IMR-90 (cell line): ENCODE measurements around the gene ARHGAP19. TPM values are rescaled to one million over a fixed set of nuclear protein-coding genes. Genes with fewer than 3 reads are reported as not detected.

ENCODE experiments used
- ATAC-seq: fragments of 200-7000 bp; cut with Tn5 transposase; 2 replicates; pipeline ENCODE4 v1.9.1; 2020; ENCODE audit warnings: low read depth, mild to moderate bottlenecking, moderate library complexity
- BruUV-seq: library from RNA; stranded (reverse); fragments of 400-500 nt; replicated peaks from 2 replicates; lab custom pipeline; 2021; lab: Mats Ljungman, UMichigan
- CTCF ChIA-PET: fragments of 300-600 bp; formaldehyde crosslinking; extraction: SDS; loops from one replicate; lab custom pipeline; 2021; ENCODE audit warnings: antibody characterized with exemption; lab: Yijun Ruan, JAX
- POLR2A ChIA-PET: fragments of 300-600 bp; sonication (Branson Sonifier 250); formaldehyde crosslinking; loops from one replicate; lab custom pipeline; 2022; ENCODE audit warnings: antibody characterized with exemption; ENCODE audit not compliant: unreplicated experiment; lab: Charles Lee
- DNase-seq: peaks from one replicate; pipeline ENCODE4 v3.0.0; 2013
- H2AFZ ChIP-seq: replicated peaks from 2 replicates; pipeline ENCODE3; 2013; ENCODE audit warnings: low read length, mild to moderate bottlenecking; ENCODE audit not compliant: poor library complexity
- H2AK5ac ChIP-seq: 2 replicates; pipeline ENCODE4 v1.6.1; 2013; ENCODE audit warnings: low read depth, low read length, inconsistent platforms
- H2AK9ac ChIP-seq: replicated peaks from 2 replicates; pipeline ENCODE3; 2013; ENCODE audit warnings: mild to moderate bottlenecking, low read depth, low read length, moderate library complexity; ENCODE audit not compliant: poor library complexity
- H2BK120ac ChIP-seq: 2 replicates; pipeline ENCODE4 v1.6.1; 2013; ENCODE audit warnings: low read depth, low read length, inconsistent platforms
- H2BK15ac ChIP-seq: 3 replicates; pipeline ENCODE4 v1.6.1; 2013; ENCODE audit warnings: low read depth, low read length, inconsistent platforms
- H2BK20ac ChIP-seq: 2 replicates; pipeline ENCODE4 v1.6.1; 2013; ENCODE audit warnings: low read depth, mild to moderate bottlenecking, inconsistent platforms, low read length, moderate library complexity
- H2BK5ac ChIP-seq: 2 replicates; pipeline ENCODE4 v1.6.1; 2013; ENCODE audit warnings: mild to moderate bottlenecking, low read depth, low read length, inconsistent platforms; ENCODE audit not compliant: poor library complexity, severe bottlenecking
- H3K14ac ChIP-seq: replicated peaks from 2 replicates; pipeline ENCODE4 v1.6.1; 2013; ENCODE audit warnings: low read depth, low read length, inconsistent platforms
- H3K18ac ChIP-seq: 2 replicates; pipeline ENCODE4 v1.6.1; 2013; ENCODE audit warnings: low read depth, low read length, control low read depth
- H3K23ac ChIP-seq: 2 replicates; pipeline ENCODE4 v1.6.1; 2013; ENCODE audit warnings: low read depth, low read length, inconsistent platforms
- H3K27ac ChIP-seq: 2 replicates; pipeline ENCODE4 v1.5.1; 2013; ENCODE audit warnings: mild to moderate bottlenecking, control low read depth, low read length; ENCODE audit not compliant: insufficient read depth
- H3K27me3 ChIP-seq: 2 replicates; pipeline ENCODE4 v1.6.1; 2013; ENCODE audit warnings: low read length; ENCODE audit not compliant: control insufficient read depth, insufficient read depth
- H3K36me3 ChIP-seq: 2 replicates; pipeline ENCODE4 v1.6.1; 2013; ENCODE audit warnings: low read length, mixed read lengths; ENCODE audit not compliant: control insufficient read depth, insufficient read depth
- H3K4ac ChIP-seq: 2 replicates; pipeline ENCODE4 v1.6.1; 2013; ENCODE audit warnings: low read depth, low read length, inconsistent platforms
- H3K4me1 ChIP-seq: 2 replicates; pipeline ENCODE4 v1.6.1; 2013; ENCODE audit warnings: low read length, mixed read lengths; ENCODE audit not compliant: control insufficient read depth, insufficient read depth
- H3K4me2 ChIP-seq: 2 replicates; pipeline ENCODE4 v1.6.1; 2013; ENCODE audit warnings: low read depth, mild to moderate bottlenecking, control low read depth, low read length, moderate library complexity
- H3K4me3 ChIP-seq: 2 replicates; pipeline ENCODE4 v1.5.1; 2013; ENCODE audit warnings: low read depth, mild to moderate bottlenecking, control low read depth, low read length, moderate library complexity; ENCODE audit not compliant: insufficient read depth
- H3K56ac ChIP-seq: 2 replicates; pipeline ENCODE4 v1.6.1; 2013; ENCODE audit warnings: low read length, inconsistent platforms; ENCODE audit not compliant: insufficient read depth; ENCODE audit errors: extremely low read depth
- H3K79me1 ChIP-seq, 2 experiments: 2 replicates each; pipeline ENCODE4 v1.6.1; 2013; ENCODE audit warnings: low read length in 2 of 2, inconsistent platforms in 1 of 2, low read depth in 1 of 2
- H3K9ac ChIP-seq: 2 replicates; pipeline ENCODE4 v1.6.1; 2013; ENCODE audit warnings: low read depth, low read length, control low read depth
- H3K9me1 ChIP-seq: 2 replicates; pipeline ENCODE4 v1.6.1; 2013; ENCODE audit warnings: low read length, inconsistent platforms; ENCODE audit not compliant: insufficient read depth
- H3K9me3 ChIP-seq: 2 replicates; pipeline ENCODE4 v1.6.1; 2013; ENCODE audit warnings: low read length; ENCODE audit not compliant: control insufficient read depth, insufficient read depth
- H4K20me1 ChIP-seq: 2 replicates; pipeline ENCODE4 v1.6.1; 2013; ENCODE audit warnings: low read length, inconsistent platforms; ENCODE audit not compliant: insufficient read depth
- H4K5ac ChIP-seq: 2 replicates; pipeline ENCODE4 v1.6.1; 2013; ENCODE audit warnings: mild to moderate bottlenecking, low read depth, low read length, control low read depth
- H4K8ac ChIP-seq, 2 experiments: 2 replicates each; pipeline ENCODE4 v1.6.1; 2013; ENCODE audit warnings: low read depth in 2 of 2, low read length in 2 of 2, control low read depth in 1 of 2, inconsistent platforms in 1 of 2
- H4K91ac ChIP-seq: 2 replicates; pipeline ENCODE4 v1.6.1; 2013; ENCODE audit warnings: low read depth, low read length, inconsistent platforms; ENCODE audit not compliant: insufficient read depth
- BHLHE40 ChIP-seq: fragments of 150-350 bp; IDR thresholded peaks from 2 replicates; pipeline ENCODE4 v1.6.1; 2016; ENCODE audit warnings: mild to moderate bottlenecking, low read depth, low read length
- CEBPB ChIP-seq: IDR thresholded peaks from 2 replicates; pipeline ENCODE4 v1.6.1; 2012; ENCODE audit warnings: low read depth, low read length, improper control_type of control experiment
- FOS ChIP-seq: fragments of 150-350 bp; IDR thresholded peaks from 2 replicates; pipeline ENCODE4 v1.6.1; 2016; ENCODE audit warnings: low read depth, low read length
- MAFK ChIP-seq: IDR thresholded peaks from 2 replicates; pipeline ENCODE4 v1.6.1; 2012; ENCODE audit warnings: low read depth, low read length, improper control_type of control experiment
- MAZ ChIP-seq: IDR thresholded peaks from 2 replicates; pipeline ENCODE4 v1.6.1; 2012; ENCODE audit warnings: low read depth, mild to moderate bottlenecking, low read length, improper control_type of control experiment, moderate library complexity, borderline replicate concordance
- MXI1 ChIP-seq: IDR thresholded peaks from 2 replicates; pipeline ENCODE4 v1.6.1; 2012; ENCODE audit warnings: low read depth, mild to moderate bottlenecking, low read length, moderate library complexity, borderline replicate concordance
- NFE2L2 ChIP-seq: fragments of 150-350 bp; IDR thresholded peaks from 2 replicates; pipeline ENCODE4 v1.6.1; 2016; ENCODE audit warnings: low read depth, mild to moderate bottlenecking, low read length
- POLR2A ChIP-seq: IDR thresholded peaks from 2 replicates; pipeline ENCODE4 v1.6.1; 2012; ENCODE audit warnings: mild to moderate bottlenecking, low read depth, low read length
- RAD21 ChIP-seq: IDR thresholded peaks from 2 replicates; pipeline ENCODE4 v1.6.1; 2012; ENCODE audit warnings: low read length, improper control_type of control experiment
- RCOR1 ChIP-seq: IDR thresholded peaks from 2 replicates; pipeline ENCODE4 v1.6.1; 2012; ENCODE audit warnings: mild to moderate bottlenecking, low read length, improper control_type of control experiment; ENCODE audit not compliant: insufficient replicate concordance
- RFX5 ChIP-seq: IDR thresholded peaks from 2 replicates; pipeline ENCODE4 v1.8.0; 2012; ENCODE audit warnings: low read depth, mild to moderate bottlenecking, low read length, moderate library complexity
- SMC3 ChIP-seq: fragments of 150-350 bp; IDR thresholded peaks from 2 replicates; pipeline ENCODE4 v1.6.1; 2016; ENCODE audit warnings: low read depth, mild to moderate bottlenecking, antibody characterized with exemption, low read length, moderate library complexity
- WGBS, 2 experiments: methylation state at CpG; one replicate each; pipeline versions ENCODE4 v1.1.5 to v1.1.7; 2013; ENCODE audit warnings: missing lambda C conversion rate in 2 of 2; ENCODE audit not compliant: insufficient read length in 1 of 2; ENCODE audit errors: extremely low coverage in 2 of 2; 5-methylcytosine and 5-hydroxymethylcytosine counted together
- dilution Hi-C: fragments of 300-500 bp; cut with HindIII; formaldehyde crosslinking; loops from one replicate; pipeline ENCODE4 v1.14.3; 2018; ENCODE audit warnings: low sequenced_read_pairs; ENCODE audit not compliant: unreplicated experiment
- in situ Hi-C: fragments of 300-500 bp; cut with MboI; formaldehyde crosslinking; loops from 3 replicates; pipeline ENCODE4 v1.14.3; 2019; ENCODE audit warnings: low sequenced_read_pairs, inconsistent platforms, mixed read lengths
- intact Hi-C: fragments of 100-400 bp; cut with micrococcal nuclease; formaldehyde crosslinking; loops from 2 replicates; pipeline ENCODE4 v1.10.0; 2022
- polyA plus RNA-seq, 3 experiments: library from polyadenylated mRNA; depleted of rRNA; stranded (reverse); fragments of >200 nt; gene quantifications; 2 replicates each; pipeline ENCODE4 v1.2.3, GENCODE V29; 2012; ENCODE audit warnings: low replicate concordance in 1 of 3
- total RNA-seq: library from RNA; depleted of rRNA; stranded (reverse); fragments of >200 nt; gene quantifications from 2 replicates; pipeline ENCODE4 v1.2.3, GENCODE V29; 2012
- TF ChIP-seq, protein P1 (sequence below): conservative IDR thresholded peaks from 2 replicates; pipeline ENCODE4 v1.5.1; 2012; ENCODE audit warnings: mild to moderate bottlenecking, low read depth, low read length, improper control_type of control experiment
- TF ChIP-seq, protein P2 (sequence below): fragments of 150-350 bp; IDR thresholded peaks from 2 replicates; pipeline ENCODE4 v1.6.1; 2017; ENCODE audit warnings: mild to moderate bottlenecking, antibody characterized with exemption, low read length, low read depth
- TF ChIP-seq, protein P3 (sequence below): fragments of 150-350 bp; IDR thresholded peaks from 2 replicates; pipeline ENCODE4 v1.6.1; 2016; ENCODE audit warnings: low read depth, mild to moderate bottlenecking, low read length, moderate library complexity, borderline replicate concordance

Gene ARHGAP19
- total and polyA plus RNA-seq, 2 of the 4 experiments (the other 2 are of a cell fraction): 6.3 to 7.0 TPM

DNA sequence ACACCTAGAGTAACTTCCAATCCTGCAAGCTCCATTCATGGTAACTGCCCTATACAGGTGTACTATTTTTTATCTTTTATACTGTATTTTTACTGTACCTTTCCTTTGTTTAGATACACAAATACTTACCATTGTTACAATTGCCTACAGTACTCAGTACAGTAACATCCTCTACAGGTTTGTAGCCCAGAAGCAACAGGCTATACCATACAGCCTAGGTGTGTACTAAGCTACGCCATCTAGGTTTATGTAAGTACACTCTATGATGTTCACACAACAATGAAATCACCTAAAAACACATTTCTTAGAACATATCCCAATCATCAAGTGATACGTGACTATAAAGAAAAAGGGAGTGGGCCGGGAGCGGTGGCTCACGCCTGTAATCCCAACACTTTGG, 53.6 kb downstream of the ARHGAP19 start:
- Histone ChIP-seq H2BK5ac (no peak overlapping the region), H3K23ac (no peak overlapping the region), H3K4me3 (no peak overlapping the region), H3K4ac (no peak overlapping the region), H3K9me3 (no peaks in the 10 kb centered on the region), H2AK9ac (no peak overlapping the region), H3K18ac (no peak overlapping the region), H2BK120ac (no peak overlapping the region), H4K20me1 (no peaks in the 10 kb centered on the region), H3K27me3 (no peaks in the 10 kb centered on the region), H3K9ac (no peak overlapping the region), H3K9me1 (no peaks in the 10 kb centered on the region), H4K91ac (no peak overlapping the region), H3K27ac (no peak overlapping the region), H3K4me1 (no peaks in the 10 kb centered on the region), H4K5ac (no peak overlapping the region), H4K8ac (no peak overlapping the region), H3K79me1 (no peaks in the 10 kb centered on the region), H3K14ac (no peak overlapping the region), H3K36me3 (no peaks in the 10 kb centered on the region), H2AK5ac (no peak overlapping the region), H3K4me2 (no peak overlapping the region), H3K56ac (no peak overlapping the region), H2BK20ac (no peak overlapping the region), H2BK15ac (no peak overlapping the region), H2AFZ (no peak overlapping the region)
- intact Hi-C loops: no loop called here
- ATAC-seq (no peak), DNase-seq (no peak)
- BruUV-seq: no TSS peak
- TF ChIP-seq POLR2A (no peak), MXI1 (no peak), FOS (no peak), RFX5 (no peak), RAD21 (no peak), MAFK (no peak), CEBPB (no peak), SMC3 (no peak), NFE2L2 (no peak), MAZ (no peak), RCOR1 (no peak), BHLHE40 (no peak)
- TF ChIP-seq, protein P1, sequence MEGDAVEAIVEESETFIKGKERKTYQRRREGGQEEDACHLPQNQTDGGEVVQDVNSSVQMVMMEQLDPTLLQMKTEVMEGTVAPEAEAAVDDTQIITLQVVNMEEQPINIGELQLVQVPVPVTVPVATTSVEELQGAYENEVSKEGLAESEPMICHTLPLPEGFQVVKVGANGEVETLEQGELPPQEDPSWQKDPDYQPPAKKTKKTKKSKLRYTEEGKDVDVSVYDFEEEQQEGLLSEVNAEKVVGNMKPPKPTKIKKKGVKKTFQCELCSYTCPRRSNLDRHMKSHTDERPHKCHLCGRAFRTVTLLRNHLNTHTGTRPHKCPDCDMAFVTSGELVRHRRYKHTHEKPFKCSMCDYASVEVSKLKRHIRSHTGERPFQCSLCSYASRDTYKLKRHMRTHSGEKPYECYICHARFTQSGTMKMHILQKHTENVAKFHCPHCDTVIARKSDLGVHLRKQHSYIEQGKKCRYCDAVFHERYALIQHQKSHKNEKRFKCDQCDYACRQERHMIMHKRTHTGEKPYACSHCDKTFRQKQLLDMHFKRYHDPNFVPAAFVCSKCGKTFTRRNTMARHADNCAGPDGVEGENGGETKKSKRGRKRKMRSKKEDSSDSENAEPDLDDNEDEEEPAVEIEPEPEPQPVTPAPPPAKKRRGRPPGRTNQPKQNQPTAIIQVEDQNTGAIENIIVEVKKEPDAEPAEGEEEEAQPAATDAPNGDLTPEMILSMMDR: no peak
- TF ChIP-seq, protein P2, sequence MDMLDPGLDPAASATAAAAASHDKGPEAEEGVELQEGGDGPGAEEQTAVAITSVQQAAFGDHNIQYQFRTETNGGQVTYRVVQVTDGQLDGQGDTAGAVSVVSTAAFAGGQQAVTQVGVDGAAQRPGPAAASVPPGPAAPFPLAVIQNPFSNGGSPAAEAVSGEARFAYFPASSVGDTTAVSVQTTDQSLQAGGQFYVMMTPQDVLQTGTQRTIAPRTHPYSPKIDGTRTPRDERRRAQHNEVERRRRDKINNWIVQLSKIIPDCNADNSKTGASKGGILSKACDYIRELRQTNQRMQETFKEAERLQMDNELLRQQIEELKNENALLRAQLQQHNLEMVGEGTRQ: no peak
- TF ChIP-seq, protein P3, sequence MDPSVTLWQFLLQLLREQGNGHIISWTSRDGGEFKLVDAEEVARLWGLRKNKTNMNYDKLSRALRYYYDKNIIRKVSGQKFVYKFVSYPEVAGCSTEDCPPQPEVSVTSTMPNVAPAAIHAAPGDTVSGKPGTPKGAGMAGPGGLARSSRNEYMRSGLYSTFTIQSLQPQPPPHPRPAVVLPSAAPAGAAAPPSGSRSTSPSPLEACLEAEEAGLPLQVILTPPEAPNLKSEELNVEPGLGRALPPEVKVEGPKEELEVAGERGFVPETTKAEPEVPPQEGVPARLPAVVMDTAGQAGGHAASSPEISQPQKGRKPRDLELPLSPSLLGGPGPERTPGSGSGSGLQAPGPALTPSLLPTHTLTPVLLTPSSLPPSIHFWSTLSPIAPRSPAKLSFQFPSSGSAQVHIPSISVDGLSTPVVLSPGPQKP: no peak
- dilution Hi-C loops: no loop called here
- in situ Hi-C loops: no loop called here
- no CpG with 5 or more reads among the region's 5 CpGs for WGBS, 2 experiments
- ChIA-PET POLR2A (no interaction called here), CTCF (interaction anchor here (0.6 to 2.3 kb wide), 3 partner anchors 28 to 208 kb away, joined by 3 to 7 read pairs (median 3); no protein-coding TSS in a partner anchor)
